Measurements from ENCODE around the gene IL11.
A peak's percentile ranks its signal among the peaks of the same experiment; 100 is the strongest.

The IL11 gene

DNA sequence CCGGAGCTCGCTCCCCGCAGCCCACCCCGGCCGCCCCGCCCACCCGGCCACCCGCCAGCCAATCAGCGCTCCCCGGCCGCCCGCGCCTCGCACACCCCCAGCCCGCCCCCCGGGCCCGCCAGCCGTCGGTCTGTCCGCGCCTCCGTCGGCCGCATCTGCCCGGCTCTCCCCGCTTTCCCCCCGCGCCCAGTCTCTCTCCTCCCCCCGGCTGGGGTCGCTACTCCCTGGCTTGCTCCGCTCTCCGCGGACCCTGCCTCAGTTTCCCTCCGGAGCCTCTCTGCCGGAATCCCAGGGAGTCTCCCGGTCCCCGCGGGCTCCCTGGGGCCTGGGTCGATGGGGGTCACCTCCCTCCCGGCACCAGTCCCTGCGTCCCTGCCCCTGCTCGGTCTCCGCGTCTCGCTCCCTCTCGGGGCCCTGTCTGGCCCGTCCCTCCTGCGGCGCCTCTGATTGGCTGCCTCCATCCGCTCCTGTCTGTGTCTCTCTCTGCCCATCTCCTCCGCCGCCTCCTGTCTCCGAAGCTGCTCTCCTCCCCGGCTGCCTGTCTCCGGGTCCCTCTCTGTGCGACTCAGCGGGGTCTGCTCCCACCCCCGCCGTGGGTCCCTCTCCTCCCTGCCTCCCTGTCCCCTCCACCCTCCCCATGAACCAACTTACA lies 484 bp downstream of the IL11 start:
- DNase-seq: no peak

DNA sequence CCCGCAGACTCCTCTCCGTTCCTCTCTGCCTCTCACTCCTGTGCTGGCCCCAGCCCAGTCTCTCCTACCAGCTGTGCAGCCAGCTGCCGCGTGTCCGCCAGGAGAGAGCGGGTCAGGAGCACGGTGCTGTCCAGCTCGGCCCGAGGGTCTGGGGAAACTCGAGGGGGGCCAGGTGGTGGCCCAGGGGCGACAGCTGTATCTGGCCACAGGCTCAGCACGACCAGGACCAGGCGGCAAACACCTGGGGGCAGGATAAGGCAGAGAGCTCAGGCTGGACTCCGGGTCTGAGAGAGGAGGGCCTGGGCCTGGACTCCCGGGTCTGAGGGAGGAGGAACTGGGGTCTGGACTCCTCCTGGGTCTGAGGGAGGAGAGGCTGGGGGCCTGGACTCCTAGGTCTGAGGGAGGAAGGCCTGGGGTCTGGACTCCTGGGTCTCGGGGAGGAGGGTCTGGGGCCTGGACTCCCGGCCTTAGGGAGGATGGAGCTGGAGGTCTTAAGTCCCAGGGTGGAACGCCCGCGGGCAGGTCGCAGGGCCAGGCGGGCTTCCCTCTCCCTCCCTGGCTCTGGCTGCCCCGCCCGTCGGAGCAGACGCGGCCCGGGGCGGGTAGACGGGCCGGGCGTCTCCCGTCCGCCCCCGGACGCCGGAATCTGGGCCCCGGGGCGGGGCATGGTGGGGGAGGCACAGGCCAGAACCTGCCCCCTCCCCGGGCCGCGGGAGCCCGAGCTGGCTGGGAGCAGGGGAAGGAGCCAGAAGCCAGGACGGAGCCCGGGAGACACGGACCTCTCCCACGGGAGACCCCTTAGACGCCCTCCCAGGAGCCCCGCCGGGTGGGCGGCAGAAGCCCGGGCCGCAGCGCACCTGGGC lies 1.3 kb downstream of the IL11 start:
- no peak for DNase-seq

DNA sequence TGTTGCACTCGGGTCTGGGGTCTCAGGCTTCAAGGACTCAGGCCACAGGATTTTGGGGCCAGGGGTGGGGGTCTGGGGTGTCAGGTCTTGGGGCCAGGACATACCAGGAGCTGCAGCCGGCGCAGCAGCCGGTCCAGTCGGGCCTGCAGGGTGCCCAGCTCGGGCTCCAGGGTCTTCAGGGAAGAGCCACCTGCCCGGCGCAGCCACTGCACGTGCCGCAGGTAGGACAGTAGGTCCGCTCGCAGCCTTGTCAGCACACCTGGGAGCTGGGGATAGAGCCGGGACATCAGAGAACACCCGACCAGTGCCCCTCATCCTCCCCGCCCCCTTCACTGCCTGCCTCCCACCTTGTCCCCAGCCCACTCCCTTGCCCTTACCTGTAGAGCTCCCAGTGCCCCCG lies 2.2 kb downstream of the IL11 start:
- DNase-seq: no peak

DNA sequence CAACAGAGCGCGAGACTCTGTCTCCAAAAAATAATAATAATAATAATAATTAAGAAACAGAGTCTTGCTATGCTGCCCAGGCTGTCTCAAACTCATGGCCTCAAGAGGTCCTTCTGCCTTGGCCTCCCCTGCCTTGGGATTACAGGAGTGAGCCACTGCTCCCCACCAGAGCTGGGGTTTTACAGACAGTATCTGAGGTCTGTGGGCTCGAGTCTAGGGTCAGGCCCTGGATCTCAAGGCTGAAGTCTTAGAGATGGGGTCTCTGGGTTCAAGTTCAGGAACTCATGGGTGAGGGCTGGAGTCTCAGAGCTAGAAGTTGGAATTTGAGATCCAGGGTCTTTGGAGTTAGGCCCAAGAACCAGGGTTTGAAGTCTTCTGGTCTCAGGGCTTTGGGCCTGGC lies 3.5 kb downstream of the IL11 start:
- no peak for DNase-seq

DNA sequence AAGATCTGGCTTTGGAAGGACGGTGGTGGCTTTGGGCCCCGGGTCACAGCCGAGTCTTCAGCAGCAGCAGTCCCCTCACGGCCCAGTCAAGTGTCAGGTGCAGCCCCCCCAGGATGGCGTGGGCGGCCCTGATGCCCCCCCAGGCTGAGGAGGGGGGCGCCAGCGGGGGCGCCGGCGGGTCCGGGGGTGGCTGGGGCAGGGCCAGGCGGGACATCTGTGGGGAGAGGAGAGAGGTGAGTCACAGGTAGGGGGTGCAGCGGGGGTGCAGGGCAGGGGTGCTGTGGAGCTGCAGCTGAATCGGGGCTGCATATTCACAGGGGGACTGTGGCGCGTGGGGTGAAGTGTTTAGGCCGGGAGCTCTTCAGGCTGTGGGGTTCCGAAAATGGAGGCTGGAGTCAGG lies 4.3 kb downstream of the IL11 start:
- DNase-seq: no peak

DNA sequence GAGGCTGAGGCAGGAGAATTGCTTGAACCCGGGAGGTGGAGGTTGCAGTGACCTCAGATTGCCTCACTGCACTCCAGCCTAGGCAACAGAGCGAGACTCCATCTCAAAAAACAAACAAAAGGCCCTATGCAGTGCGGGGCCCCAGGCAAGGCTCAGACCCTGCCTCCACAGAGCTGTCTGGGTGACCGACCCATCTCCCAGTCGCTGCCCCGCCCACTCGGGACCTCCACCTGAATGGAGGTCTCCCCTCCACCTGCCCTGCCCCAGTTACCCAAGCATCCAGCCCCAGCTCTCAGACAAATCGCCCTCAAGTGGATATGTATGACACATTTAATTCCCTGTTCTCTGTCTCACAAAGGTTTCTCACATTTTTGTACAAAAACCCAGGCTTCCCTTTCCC lies 5.0 kb downstream of the IL11 start:
- DNase-seq: no peak

DNA sequence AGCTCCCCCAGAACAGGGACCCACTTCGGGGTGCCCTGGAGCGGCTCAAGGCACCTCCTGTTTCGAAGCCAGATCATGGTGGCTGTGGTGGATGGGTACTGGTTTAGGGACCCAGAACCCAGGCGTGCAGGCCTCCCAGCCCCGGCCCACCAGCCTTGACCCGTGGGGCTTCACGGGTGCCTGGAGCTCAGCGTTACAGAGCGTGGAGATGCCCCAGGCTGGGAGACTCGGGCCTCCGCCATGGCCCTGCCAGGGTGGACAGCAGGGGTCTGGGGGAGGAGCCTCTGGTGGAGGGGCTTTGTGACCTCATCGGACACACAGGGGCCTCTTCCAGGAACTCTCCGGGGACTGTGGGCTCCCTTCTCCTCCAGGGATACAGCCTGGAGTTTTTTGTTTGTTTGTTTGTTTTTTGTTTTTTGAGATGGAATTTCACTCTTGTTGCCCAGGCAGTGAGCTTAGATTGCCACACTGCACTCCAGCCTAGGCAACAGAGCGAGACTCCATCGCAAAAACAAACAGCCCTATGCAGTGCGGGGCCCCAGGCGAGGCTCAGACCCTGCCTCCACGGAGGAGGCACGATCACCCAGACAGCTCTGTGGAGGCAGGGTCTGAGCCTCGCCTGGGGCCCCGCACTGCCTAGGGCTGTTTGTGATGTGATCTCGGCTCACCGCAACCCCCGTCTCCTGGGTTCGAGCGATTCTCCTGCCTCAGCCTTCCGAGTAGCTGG lies 7.1 kb downstream of the IL11 start, which contains the start of gene GARIN5B:
TSS of gene GARIN5B (minus strand) at position 271 of the 727 bp plus-strand sequence. CDS start at position 77, 194 bp downstream.
- no peak for DNase-seq

DNA sequence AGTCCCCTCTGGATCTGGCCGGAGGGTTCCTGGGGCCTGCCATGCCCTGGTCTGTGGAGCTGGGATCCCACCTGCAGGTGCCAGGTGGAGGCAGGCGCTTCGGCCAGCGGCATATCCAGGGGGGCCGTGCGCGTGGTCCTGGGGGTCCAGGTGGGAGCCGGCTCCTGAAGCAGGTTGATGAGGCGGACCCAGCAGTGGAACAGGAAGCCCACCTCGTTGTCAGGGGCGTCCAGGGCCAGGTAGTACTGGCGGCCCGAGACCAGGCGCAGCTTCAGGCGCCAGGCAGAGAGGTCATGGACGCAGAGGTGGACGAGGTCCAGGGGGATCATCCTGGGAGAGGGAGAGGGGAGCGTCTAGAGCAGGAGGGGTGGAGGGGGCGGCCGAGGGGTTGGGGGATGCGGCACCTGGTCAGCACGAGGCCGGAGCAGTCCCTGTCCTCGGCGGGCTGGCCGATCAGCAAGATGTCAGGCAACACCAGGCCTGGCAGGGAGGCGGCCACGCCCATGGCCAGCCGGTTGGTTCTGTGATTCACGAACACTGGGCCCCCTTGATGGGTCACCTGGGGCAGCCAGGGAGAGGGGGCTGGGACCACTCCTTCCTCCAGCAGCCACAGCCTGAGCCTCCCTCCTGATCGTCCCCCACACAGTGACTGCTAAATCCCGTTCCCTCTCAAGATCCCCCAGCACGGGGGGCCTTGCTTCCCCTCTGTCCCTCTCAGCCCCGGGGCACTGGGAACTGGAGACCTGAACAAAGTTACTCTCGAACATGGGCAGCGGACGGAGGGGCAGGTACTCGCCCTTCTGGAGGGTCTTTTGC lies 7.9 kb downstream of the IL11 start:
- no peak for DNase-seq

DNA sequence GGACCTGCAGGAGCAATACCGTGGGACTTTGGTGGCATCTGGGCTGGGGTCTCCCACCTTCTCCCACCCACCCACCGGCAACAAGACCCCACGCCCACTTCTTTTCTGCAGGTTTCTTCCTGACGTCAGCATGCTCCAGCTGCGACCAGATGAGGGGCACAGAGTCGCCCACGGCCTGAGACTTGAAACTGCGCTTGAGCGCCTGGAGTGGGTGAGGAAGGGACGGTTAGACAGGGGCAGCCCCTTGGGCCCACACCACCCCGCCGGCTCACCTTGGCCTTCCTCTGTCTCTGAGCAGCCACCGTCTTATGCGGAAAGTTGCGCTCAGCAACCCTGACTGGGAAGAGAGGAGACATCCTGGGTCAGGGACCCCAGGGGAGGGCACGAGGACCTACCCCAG lies 9.4 kb downstream of the IL11 start:
- no peak for DNase-seq

DNA sequence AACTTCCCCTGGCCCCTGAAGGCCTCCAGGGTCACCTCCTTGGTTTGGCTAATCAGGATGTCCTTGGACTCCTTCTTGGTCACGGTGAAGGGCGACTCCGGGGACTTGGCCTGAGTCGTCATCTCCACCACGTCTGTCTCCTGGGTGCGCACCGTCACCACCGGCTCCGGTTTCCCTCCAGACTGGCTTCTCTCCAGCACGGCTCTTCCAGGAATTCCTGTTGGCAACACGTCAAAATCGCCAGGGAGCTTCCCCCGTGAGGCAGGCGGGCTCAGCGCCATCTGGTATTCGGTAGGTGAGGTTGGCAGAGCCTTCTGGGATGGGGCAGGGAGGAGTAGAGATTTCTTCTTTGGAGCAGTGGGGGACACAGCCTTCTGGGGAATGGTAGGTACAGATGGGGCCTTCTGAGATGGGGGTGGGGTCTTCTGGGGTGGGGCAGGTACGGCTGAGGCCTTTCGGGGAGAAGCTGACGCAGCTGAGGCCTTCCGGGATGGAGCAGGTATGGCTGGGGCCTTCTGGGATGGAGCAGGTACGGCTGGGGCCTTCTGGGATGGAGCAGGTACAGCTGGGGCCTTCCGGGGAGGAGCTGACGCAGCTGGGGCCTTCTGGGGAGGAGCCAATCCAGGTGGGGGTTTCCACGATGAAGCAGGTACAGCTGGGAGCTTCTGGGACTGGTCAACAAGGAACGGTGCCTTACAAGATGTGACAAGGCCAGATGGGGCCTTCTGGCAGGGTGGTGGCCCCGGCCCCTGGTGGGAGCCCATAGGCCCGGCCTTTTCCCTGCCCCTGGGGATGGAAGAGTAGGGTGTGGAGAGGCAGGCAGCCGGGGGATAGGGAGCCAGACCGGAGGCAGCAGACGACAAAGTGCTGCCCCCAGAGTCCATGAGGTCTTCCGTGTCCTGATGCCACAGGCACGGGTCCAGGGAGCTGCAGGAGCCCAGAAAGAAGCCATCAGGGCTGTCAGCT lies 11.0 kb downstream of the IL11 start:
- peak; percentile 19 for DNase-seq

DNA sequence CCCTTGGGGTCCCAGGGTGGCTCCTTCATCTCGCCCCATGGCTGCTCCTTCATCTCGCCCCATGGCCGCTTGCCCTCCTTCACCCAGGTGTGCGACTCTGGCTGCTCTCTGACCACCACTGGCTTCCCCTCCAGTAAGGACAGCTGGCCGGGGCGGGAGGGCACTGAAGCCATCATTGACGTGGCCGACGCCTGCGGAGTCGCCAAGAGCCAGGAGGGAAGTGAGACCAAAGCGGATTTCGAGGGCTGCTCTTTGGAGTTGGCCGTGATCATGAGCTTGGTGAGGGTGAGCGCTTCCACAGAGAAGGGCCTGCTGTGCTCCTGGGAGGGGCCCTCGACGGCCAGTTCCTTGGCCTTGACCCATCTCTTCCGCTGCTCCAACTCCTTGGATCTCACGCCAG lies 11.8 kb downstream of the IL11 start:
- no peak for DNase-seq

DNA sequence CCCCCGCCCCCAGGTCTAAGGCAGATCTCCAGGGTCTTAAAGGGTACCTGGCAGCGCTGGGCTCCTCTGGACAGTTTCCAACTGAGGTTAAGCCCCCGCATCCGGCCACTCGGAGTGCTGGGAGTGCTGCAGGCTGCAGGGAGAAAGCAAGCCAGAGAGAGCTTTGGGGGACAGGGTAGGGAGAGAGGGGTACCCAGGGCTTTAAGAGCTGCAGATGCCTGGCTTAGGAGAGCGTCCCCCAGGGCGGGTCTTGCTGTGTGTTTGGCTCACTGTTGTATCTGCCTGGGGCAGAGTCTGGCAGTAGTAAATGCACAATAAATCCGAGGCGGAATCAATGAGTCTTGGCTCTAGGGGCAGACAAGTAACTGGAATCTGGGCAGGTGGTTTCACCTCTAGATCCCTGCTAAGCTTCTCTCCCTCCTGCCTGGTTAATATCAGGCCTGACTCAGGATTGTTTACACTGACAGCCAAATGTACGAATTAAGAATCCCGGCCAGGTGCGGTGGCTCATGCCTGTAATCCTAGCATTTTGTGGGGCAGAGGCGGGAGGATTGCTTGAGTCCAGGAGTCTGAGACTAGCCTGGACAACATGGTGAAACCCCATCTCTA lies 14.9 kb downstream of the IL11 start:
- no peak for DNase-seq

DNA sequence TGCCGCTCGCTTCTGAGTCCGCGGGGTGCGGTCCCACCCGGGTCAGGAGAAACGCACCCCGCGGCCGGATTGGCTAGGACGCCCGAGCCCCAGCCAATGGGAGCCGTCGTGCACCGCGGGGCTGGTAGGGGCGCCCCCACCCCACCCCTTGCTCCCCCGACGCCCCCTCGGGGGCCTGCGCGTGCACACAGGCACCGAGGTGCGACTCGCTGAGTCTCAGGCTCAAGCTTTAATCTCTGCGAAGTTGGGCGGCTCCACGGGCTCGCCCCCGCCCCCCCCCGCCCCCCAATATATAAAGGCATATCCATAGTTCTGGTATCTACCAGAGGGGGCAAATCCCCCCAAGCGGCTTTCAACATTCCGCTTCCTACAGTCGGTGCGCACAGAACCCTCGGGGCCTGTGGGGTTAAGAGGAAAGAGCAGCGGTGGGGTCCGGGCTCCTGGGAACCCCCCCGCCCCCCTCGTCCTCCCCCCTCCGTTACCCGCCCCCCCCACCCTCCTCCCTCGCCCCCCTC lies 15.5 kb downstream of the IL11 start, which contains the start of gene COX6B2:
TSS of gene COX6B2 (minus strand) at position 22 of the 515 bp plus-strand sequence. CDS start 198 bp downstream, outside the sequence.
- DNase-seq: no peak

DNA sequence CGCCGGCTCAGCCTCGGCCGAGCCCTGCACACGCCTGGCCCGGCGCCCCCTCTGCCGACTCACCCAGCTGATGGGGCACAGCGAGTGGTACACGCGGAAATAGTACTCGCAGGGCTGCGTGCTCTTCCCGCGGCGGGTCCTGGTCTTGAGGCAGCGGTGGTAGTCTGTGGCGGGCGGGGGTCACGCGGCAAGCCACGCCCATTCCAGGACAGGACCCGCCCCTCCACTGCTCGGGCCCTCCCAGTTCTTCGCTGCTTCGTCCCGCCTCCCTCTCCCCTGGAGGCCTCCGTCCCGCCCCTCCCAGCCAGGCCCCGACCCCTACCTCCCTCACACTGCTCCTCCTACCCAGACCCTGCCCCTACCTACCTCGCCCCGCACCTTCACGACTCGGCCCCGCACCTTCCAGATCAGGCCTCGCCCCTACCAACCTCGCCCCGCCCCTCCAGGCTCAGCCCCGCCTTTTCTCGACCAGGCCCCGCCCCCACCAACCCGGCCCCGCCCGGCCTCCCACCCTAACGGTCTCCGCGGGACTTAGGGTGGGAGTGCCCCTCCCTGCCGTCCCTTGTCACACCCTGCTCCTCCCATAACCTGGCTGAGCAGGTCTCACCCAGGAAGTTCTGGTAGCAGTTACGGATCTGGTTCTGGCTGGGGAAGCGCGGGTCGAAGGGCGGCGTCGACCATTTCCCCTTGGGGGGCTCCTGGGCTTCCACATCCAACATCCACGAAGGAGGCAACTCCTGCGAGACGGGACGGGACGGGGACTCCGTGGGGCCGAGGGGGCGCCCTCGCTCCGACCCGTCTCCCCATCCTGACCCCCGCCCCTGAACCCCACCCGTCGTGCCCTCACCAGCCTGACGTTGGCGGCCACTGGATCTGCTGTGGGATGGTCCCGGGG lies 16.2 kb downstream of the IL11 start:
- no peak for DNase-seq

DNA sequence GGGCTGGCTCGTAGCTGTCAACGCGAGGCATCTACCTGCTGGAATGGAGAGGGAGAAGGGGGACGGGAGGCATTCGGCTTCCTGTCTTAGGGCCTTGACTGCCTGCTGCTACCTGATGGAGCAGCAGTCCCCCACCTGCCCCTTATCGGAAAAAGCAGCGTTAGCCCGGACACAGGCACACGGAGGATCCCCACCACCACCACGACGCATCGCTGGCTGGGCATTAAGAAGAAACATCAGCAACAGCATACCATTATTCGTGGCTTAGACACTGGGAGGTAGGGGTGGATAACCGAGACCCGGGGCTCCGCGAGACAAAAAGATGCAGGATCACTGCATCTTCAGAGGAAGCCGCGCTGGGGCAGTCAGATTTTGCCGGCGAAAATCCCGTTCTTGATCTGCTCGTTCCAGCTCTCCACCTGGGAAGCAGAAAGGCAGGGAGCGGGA lies 16.9 kb downstream of the IL11 start:
- no peak for DNase-seq

DNA sequence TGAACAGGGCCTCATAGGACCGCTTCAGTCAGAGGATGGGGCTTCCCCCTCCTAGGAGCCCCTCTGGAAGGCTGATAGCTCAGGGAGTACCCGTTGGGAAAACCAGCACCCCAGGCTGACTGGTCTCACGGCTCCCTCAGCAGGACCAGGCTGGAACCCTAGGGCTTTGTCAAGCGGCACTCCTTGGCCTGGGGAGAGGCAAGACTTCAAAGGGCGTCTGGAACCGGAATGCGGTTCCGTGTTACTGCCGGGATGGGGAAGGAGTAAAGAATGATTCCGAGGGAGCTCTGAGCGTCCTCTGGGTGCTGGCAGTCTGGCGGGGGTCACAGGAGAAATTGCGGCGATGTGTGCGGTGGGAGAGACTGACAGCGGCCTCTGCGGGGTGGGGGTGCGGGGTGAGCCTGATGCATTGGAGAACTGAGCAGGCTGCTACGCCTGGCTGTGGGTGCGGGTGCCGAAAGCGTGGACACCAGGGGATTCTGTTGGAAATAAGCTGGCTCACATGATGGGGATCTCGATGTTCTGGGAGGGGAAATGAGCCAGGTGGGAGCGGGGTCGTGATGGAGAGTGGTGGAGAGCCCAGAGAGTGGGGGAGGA lies 17.6 kb downstream of the IL11 start:
- no peak for DNase-seq

DNA sequence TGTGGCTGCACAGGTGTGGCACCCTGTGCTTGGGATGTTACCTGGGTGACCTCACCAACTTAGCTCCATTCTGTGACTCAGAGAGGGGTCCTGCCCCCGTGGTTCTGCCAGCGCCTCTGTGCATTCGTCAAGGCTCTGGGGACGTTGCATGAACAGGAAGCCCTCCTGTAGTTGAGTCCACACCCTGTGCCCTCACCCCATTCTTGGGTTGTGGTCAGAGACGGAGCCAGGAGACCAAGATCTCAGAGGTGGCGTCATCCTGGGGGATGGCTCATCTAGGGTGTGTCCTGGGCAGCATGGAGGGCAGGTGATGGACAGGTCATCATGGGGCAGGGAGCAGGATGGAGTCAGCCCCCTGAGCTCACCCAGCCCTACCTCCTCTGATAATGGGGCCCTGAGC lies 18.2 kb downstream of the IL11 start:
- no peak for DNase-seq

DNA sequence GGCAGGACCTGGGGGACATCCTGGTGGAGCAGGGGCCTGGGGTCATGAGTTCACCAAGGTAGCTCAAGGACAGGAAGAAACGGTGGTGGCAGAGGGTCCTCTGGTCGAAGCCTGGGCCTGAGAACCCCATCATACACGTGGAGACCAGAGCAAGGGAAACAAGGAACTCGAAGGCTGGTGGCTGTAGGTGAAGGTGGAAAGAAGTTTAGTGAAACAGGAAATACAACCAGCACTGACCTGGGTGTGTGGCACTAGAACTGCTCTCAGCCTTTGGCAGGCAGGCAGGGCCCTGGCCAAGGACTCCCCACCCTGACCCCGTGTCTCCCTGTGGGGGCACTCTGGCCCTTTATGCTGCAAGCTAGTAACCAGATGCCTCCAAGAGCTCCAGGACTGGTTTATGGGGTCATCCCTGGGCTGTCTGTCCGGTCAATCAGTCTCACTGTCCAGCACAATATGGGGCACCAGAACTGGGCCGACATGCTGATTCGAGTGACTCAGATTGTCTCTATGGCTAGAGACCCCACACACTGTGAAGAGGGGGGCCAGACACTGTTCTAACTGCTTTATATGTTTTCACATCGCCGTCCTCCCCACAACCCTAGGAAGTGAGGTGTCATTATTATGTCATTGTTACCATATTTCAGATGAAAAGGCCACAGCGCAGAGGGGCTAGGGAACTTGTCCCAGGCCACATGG lies 19.5 kb downstream of the IL11 start:
- no peak for DNase-seq
